GM10248 (cell line): ENCODE results near the gene CDK8.

ENCODE experiments used
- CTCF ChIA-PET: fragments of 300-600 bp; sonication (Branson Sonifier 250); formaldehyde crosslinking; extraction: SDS; loops from one replicate; lab custom pipeline; 2021; ENCODE audit warnings: antibody characterized with exemption; lab: Yijun Ruan, JAX
- POLR2A ChIA-PET: fragments of 350-650 bp; sonication (Branson Sonifier 250); formaldehyde crosslinking; extraction: SDS; loops from one replicate; lab custom pipeline; 2020; ENCODE audit warnings: antibody characterized with exemption; lab: Yijun Ruan, JAX
- DNase-seq: peaks from one replicate; pipeline ENCODE4 v3.0.0; 2012; ENCODE audit errors: extremely low spot score
- CTCF ChIP-seq: IDR thresholded peaks from 2 replicates; pipeline ENCODE4 v1.5.1; 2012; ENCODE audit warnings: mild to moderate bottlenecking, low read depth; ENCODE audit errors: extremely low read depth, missing control alignments, control extremely low read depth

Gene CDK8

GRCh38 chr13:26436914-26437313 is 183.0 kb downstream of the CDK8 start:
- no peak for TF ChIP-seq CTCF
- DNase-seq: no peak
- ChIA-PET CTCF (no interaction called here), POLR2A (no interaction called here)

DNA sequence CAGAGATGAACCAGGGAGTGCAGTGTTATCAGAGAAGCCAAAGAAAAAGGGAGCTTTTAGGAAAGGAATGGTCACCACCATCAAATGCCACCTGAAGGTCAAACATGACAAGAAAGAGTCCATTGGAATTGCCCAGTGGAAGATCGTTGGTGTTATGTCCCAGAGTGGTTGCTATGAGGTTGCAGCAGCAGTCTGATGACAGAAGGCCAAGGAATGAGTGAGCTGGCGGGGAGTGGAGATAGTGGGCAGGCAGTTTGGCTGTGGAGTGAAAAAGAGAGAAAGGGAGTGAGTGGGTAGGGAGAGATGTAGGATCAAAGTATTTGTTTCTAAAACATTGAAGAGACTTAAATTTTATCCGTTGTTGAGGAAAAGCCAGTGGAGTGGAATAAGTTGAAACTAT is 186.2 kb downstream of the CDK8 start:
- no peak for TF ChIP-seq CTCF
- ChIA-PET POLR2A (no interaction called here), CTCF (no interaction called here)
- no peak for DNase-seq

DNA sequence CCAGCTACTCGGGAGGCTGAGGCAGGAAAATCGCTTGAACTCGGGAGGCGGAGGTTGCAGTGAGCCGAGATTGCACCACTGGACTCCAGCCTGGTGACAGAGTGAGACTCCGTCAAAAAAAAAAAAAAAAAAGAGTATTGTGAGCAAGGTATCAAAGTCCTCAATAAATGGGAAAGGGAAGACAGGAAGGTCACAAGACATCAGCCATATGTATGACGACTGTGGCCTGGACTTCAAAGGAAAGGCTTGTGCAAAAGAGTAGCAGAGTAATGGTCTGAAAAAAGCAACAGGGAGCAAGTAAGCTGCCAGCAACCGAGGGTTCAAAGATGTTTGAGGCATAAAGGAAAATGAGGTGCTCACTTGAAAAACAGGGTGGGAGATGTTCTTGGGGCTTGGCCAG is 187.5 kb downstream of the CDK8 start:
- POLR2A ChIA-PET: no interaction called here
- TF ChIP-seq CTCF: no peak
- CTCF ChIA-PET: no interaction called here
- DNase-seq: no peak

DNA sequence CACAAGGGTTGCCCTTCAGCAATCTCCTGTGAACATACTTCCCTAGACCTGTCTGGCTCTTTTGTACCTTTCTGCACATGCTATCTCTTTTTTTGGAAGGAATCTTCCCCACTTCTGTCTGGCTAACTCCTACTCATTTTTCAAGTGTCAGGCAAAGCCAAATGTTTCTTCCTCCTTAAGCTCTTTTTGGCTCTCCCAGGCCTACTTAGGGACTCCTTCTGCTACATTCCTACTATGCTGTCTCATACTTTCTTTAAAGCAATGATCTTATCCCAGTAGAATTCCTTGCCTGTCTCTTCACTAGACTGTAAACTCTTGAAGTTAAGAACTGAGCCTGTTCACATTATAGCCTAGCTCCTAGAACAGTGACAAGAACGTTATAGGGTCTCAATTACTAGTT is 188.6 kb downstream of the CDK8 start:
- TF ChIP-seq CTCF: no peak
- ChIA-PET POLR2A (no interaction called here), CTCF (no interaction called here)
- no peak for DNase-seq

- no peak for TF ChIP-seq CTCF
- DNase-seq: no peak
- ChIA-PET CTCF (interaction anchor here (1.7 to 2.5 kb wide), 2 partner anchors 253 to 876 kb away, joined by 3 to 6 read pairs; no protein-coding TSS in a partner anchor), POLR2A (no interaction called here)
Observed at GRCh38 chr13:26445092-26445491, 191.2 kb downstream of the CDK8 start.

DNA sequence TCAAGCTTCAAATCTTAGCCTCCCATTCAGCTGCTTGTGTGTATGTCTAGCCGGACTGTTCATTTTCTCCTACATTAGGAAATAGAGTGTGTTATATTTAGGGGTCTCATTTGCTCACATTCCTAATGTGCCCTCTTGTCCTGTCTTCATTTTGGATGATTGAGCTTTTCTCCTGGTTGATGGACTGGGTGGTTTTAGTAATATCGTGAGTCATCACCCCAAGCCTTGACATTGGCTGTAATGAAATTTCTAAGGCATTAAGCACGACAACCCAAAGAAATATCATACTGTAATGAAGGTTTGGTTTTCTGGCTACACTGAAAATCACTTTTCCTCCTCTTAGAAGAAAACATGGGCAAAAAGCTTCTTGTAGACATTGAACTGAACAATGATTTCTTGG is 192.8 kb downstream of the CDK8 start:
- TF ChIP-seq CTCF: no peak
- CTCF ChIA-PET: interaction anchor here (1.4 to 2.5 kb wide), 5 partner anchors 11 to 877 kb away, joined by 3 to 6 read pairs (median 4); no protein-coding TSS in a partner anchor
- no peak for DNase-seq
- POLR2A ChIA-PET: no interaction called here

DNA sequence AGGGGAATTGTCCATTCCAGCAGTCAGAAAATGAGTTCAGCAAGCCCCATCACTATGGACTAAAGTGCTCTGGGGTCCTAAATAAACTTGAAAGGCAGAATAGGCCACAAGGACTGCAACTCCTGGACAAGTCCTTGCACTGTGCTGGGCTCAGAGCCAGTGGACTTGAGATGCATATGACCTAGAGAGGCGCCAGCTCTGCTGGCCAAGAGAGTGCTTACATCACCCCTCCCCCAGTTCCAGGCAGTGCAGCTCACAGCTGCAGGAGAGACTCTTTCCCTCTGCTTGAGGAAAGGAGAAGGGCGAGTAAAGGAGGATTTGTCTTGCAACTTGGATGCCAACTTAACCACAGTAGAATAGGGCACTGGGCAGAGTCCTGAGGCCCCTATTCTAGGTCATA is 194.1 kb downstream of the CDK8 start:
- TF ChIP-seq CTCF: no peak
- CTCF ChIA-PET: no interaction called here
- DNase-seq: no peak
- POLR2A ChIA-PET: no interaction called here
